HG02885 (cell line): ENCODE measurements around the gene CCDC154.

Experiments
- ATAC-seq: cut with Tn5 transposase; IDR thresholded peaks from one replicate; pipeline ENCODE4 v1.9.1; 2021; ENCODE audit warnings: mild to moderate bottlenecking; ENCODE audit not compliant: unreplicated experiment, poor library complexity

CCDC154 gene

DNA sequence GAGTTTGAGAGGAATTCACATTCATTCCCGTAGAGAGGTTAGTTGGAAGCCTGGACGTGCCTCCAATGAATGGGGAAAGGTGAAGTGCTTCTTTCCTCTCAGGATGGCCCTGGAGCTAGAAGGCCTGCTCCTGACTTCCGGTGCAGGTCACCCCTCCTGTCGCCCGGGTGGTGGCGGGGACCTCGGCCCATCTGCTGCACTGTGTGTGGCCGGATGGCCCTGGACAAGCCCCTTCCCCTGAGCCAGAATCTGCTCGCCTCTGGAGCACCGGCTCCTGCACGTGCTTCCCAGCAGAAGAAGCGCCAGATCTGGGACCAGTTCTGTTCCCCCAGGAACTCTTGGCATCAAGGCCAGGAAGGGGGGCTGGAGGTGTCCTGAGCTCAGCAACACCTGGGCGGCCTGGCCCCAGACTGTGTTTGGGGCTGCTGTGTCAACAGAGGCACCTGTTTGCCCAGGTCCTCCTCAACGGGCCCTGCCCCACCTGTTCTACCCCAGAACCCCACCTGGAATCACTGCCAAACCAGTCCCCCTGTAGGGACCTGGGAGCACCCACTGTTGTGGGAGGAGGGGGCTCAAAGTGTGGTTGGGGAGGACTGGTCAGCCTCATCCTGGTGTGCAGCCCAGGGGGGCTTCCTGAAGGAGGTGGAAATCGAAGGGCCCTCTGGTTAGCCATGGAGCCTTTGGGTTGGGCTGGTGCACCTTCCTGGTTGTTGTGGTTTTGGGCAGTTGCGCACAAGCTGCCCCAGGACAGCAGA is 18.6 kb downstream of the CCDC154 start:
- ATAC-seq: no peak

DNA sequence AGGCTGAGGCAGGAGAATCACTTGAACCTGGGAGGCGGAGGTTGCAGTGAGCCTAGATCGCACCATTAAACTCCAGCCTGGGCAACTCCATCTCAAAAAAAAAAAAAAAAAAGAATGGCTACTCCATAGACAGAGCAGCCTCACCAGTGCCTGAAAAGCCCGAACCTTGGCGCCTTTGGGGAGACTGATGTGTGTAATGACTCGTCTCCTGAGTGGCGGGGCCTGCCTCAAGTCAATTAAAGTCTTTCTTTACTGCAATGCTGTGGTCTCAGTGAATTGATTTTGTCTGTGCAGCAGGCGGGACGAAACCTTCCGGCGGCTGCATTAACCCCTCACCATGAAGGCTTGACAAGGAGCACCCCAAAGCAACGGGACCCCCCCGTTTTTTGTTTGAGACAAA is 20.3 kb downstream of the CCDC154 start:
- ATAC-seq: no peak

DNA sequence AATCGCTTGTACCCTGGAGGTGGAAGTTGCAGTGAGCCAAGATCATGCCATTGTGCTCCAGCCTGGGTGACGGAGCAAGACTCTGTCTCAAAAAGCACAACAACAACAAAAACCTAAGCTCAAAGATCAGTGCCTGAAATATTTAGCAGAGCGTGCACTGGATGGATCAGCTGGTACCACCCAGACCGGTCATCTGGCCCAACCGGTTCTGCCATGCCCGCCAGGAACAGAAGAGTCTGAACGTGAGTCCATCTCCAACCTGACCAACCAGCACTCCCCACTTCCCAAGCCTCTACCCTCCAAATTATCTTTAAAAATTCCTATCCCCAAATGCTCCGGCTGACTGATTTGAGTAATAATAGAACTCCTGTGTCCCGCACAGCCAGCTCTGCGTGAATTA is 22.3 kb downstream of the CCDC154 start:
- ATAC-seq: no peak

DNA sequence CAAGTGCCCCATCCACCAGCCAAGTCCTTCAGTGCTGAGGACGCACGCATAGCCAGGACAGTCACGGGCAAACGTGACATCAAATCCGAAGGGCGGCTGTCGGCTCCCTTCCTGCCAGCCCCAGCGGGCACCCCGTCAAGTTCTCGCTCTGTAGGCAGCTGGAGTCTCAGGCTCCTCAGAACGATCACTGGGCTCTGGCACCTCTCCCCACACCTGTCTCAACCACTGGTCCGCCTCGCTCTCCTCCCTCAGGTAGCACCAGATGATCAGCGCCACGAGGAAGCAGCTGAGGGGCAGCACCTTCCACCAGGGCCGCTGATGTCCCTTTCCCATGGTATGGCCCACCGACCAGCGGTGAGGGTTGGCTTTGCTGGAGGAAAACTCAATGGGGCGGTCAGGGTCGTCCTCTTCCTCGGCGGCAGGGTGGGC is 24.2 kb downstream of the CCDC154 start:
- no peak for ATAC-seq

DNA sequence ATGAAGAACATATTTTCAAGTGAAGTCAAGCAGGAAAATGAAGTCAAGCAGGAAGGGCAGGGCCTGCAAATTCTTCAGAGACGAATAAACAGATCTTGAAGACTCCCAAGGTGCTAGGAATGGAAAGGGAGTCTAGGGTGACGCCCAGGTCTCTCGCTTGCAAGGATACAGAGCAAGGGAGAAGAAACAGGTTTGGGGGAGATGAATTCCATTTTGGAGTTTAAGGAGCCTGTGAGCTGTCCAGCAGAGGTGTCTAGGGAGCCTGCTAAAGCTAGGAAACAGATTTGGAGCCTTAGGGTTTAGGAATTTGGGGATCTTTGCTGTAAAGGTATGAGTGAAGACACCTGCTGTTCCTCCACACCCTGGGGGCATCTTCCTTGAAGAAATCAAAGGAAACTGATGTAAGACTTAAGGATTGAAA is 27.8 kb downstream of the CCDC154 start:
- ATAC-seq: no peak

DNA sequence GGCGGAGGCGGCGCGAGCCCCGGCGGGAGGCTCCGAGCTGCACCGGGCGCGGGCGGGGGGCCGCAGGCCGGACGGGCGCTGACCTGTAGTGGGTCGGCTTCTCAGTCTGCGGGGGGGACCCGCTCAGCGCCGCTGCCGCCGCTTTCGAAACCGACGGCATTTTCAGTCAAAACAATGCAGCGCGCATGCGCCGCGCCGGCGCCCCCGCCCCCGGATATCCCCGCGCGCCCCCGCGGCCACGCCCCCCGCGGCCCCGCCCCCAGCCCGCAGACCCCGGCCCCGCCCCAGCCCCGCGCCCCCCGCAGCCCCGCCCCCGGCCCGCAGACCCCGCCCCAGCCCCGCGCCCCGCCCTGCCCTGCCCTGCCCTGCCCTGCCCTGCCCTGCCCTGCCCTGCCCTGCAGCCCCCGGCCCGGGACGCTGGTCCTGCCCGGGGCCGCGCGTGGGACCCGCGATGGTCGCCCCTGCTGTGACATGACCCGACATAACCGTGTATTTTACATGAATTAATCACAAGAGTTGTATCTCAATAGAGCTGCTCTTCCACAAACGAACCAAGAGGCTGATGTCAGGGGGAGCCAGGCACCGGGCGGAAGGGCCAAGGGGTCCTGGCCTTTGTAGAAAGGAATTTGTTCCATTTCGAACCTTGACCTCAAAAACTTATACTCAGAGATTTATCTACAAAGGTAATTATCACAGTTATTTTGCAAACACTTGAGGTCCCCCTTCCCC is 29.7 kb downstream of the CCDC154 start, which contains the start of gene UNKL:
Gene UNKL (minus strand): TSS at position 173 of the 729 bp plus-strand sequence. CDS start 13 bp downstream, at position 160.
- peak; percentile 56 for ATAC-seq

DNA sequence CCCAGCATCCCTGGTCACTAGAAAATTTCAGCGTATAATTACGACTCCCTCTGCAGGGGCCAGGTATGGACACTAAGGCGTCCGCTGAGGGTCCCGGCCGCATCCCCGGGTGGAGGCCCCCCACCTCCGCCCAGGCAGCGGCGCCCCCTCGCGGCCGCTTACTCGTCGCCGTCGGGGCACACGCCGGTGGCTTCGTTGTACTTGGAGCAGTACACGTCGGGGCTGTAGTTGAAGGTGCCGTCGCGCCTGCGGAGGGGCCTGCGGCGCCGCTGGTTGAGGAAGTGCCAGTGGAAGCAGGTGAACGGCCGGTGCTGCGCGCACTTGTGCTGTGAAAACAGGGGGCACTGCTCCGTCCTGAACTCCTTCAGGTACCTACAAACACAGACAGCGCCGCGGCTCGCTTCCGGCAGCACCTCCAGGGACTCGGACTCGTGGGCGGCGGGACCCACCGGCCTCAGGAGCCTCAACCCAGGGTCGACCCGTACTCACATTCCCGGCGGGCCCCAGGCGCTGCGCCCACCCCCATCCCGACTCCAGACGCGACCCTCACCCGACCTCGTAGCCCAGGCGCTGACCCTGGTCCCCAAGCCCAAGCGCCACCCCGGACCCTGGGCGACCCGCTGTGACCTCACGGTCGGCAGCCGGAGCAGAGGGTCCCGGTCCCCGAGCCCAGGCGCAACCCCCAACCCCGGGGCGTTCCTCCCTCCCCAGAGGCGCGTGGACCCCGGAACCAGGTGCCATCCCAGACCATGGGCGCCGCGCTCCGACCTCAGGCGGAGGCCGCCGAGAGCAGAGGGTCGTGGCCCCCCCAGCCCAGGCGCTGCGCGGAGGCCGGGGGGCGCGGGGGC is 30.4 kb downstream of the CCDC154 start:
- peak; percentile 41 for ATAC-seq

DNA sequence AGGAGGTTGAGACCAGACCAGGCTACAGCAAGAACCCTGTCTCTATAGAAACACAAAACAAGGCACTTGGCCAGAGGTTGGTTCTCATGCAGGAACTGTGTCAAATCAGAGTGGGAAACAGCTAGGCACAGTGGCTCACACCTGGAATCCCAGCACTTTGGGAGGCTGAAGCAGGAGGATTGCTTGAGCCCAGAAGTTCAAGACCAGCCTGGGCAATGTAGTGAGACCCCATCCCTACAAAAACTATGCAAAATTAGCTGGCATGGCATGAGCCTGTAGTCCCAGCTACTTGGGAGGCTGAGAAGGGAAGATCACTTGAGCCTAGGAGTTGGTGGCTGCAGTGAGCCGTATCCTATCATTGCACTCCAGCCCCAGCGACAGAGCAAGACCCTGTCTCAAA is 31.5 kb downstream of the CCDC154 start:
- ATAC-seq: no peak

DNA sequence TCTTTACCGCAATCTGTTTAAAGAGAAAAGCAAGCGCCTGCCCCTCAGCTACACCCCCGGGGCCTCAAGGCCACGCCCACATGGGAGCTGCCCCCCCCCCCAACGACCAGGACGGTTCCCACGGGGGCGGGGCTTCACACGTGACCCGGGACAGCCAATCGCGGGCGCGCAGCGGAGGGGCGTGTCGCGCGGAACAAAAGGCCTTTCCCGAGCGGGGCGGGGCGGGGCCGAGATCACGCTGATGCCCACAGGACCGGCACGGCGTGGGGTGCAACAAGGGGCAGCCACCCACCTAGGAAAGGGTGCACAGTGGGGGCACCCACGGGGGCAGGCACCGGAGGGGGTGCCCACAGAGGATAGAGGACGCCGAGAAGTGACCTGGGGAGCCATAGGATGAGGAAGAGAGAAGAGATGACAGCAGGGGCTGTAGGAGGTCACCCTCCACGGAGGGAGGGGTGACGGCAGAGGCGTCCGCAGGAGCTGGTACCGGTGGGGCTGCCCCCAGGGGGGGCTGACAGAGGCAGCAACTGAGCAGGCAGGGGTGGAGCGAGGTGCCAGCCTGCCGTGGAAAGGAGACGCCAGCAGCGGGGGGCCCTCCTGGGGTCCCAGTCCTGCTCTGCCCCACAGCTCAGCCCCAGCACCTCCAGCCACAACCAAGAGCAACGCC is 36.1 kb downstream of the CCDC154 start:
- ATAC-seq: peak; percentile 90

DNA sequence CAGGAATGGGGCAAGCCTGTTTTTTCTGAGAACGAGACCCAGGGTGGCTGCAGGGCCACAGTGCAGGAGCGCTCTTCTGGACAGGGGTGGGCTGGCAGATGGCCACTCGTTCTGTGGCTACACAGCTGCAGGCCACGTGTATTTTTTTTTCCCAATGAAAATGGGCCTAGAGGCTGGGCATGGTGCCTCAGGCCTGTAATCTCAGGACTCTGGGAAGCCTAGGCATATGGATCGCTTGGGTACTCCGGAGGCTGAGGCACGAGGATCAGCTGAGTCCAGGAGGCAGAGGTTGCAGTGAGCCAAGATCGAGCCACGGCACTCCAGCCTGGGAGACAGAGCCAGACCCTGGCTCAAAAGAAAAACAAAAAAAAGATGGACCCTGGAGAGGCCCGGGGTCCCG is 36.6 kb downstream of the CCDC154 start:
- ATAC-seq: no peak

DNA sequence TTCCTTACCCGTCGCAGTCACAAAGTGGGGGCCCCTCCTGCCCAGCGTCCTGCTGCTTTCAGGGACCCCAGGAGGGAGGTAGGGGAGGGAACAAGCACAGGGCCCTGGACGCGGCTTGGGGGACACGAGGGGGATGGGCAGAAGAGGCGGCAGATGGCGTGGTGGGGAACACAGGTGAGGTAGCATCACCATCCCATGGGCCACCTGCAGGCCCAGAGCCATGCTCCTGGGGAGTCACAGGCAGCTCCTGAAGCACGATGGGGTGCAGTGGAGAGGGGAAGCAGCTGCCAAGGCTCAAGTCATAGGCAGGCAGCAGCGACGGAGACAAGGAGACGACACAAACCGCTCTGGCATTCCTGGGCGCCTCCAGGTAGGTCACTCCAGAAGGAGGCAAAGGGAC is 40.6 kb downstream of the CCDC154 start:
- ATAC-seq: no peak

DNA sequence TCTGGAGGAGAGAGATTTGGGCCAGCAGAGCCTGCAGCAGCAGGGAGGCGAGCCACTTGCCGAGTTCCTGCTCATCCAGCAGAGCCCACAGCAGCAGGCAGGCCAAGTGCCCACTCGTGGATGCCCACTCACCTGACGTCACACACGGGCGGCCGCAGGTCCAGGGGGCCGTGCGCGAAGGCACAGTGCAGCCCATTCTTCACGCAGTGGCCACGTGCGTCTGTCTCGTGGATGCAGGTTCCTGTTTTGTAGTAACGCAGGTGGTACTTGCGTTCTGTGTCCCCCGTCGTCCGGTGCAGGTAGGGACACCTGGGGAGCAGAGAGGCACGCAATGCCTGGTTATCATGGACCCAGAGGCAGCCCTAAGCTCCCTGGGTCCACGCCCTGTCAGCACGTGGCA is 41.3 kb downstream of the CCDC154 start:
- ATAC-seq: no peak

DNA sequence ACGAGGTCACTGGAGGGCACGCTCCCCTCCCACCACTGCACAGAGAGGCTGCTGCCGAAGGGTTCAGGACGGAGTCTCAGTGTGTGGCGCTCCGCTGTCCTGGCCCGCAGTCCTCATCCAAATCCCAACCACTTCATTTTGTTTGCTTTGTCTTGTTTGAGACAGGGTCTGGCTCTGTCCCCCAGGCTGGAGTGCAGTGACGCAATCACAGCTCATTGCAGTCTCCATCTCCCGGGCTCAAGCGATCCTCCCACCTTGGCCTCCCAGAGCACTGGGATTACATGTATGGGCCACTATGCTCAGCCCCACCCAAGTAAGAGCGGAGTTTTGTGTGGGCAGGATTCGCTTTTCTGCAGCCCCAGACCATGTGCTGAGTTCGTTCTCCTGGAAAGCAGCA is 42.6 kb downstream of the CCDC154 start:
- ATAC-seq: no peak

DNA sequence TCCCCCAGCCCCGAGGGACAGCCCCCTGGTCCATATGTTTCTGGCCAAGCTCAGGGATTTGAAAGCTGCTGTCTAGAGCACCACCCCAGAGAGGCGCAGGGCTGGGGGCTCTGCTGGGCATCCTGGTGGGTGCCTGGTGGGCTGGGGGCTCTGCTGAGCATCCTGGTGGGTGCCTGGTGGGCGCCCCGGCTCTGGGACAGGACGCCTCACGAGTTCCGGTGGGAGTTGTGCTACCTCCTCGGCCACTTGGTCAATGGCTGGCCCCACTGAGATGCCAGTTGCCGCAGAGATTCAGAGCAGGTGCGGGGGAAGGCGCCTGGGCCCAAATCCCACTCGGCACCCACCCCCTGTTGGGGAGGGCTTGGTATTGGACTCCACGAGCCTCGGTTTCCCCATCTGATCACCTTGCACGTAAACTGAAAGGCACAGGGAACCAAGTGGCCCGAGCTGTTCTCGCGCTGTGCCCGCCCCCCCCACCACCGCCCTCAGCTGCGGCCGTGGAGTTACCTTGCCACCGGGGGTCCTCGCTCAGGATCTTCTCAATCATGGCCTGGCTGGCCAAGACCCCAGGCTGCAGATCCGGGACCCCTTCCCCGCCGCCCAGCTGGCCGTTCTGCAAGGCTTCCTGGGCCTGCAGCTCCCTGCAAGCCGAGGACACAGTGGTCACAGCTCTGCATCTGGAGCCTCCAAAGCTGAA is 43.1 kb downstream of the CCDC154 start:
- no peak for ATAC-seq

DNA sequence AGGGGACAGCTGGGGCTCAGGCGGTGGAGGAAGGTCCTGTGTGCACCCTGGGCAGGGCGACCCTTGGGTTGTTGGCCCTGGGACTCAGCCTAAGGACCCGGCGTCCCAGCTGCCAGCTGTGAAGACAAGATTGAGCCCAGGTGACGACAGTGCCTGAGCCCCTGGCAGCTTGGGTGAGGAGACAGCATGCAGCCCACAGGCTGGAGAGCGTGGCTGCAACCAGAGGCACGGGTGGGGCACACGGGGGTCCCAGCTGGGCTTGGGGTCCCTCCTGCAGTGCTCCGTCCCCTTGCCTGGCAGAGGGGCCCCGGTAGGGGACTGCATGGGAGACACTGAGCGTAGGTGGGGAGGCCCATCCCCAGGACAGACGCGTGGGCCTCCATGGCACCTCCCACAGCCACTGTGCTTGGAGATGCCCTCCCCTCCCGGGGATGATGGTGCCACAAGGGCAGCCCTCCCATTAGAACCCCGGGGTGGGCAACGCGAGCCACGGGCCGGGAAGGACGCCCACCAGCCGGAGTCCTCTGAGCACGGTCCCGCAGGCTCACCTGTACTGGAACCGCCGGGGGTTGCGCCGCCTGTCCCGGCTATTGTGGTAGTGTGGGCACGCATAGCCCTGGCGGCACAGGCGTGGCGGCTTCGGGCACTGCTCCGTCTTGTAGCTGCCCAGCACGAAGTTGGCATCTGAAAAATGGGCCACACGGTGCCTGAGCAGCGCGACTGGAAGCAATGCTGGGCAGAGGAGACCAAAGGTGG is 45.4 kb downstream of the CCDC154 start:
- no peak for ATAC-seq

DNA sequence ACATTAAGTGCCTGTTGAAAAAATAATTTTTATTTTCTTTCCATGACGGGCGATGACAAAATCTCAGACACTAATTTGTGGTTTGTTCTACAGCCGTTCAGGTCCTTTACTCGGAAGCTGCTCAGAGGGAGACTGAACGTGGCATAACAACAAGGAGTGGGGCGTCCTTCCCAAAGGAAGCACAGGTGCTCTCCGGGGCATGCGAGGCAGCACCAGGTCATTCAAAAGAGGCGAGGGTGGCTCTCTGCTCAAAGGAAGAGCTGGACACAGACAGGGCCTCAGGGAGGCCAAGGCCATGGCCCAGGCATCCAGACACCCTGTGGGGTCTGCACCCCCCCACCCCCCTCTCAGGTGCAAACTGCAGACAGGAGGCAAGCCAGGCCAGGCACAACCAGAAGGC is 46.0 kb downstream of the CCDC154 start:
- ATAC-seq: no peak

DNA sequence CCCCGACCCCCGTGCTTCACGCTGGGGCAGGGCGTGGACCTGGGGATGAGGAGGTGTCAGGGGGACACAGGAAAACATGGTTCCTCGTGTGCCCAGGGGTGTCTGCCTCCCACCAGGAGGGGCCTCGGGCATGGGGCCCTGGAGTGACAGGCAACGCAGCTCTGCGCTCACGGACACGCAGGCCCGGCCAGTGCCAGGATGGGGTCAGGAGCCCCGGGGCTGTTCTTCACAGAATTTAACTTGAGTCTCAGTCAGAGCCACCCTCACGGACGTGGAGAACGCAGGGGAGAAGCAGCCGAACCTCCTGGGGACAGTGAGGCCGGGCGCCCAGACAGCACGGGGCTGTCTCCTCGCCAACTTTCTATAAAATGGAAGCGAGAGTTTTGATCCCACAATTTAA is 46.6 kb downstream of the CCDC154 start:
- ATAC-seq: no peak

DNA sequence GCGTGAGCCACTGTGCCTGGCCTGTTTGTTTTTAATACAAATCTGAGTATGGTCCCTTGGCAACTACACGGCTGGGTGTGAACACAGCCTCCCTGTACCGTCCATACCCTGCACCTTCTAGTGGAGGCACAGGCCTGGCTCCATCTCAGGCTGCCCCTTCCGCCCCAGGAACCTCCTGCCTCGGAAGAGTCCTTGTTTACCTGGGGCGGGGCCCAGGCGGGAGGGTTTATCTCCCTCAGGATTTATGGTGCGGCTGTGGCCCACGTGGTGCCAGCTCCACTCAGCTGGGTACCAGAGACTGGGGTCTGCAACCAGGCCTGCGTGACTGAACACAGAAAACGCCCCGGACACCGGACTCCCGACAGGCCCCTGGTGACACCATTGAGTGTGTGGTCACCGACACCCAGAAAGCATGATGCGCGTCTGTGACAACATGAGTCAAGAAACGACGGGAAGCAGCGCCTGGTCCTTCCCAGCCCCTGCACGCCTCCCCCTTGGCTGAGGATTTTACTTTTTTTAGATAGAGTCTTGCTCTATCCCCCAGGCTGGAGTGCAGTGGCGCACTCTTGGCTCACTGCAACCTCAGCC is 48.8 kb downstream of the CCDC154 start:
- no peak for ATAC-seq
